Right lobe of liver (tissue), 6 donors: ENCODE measurements around the gene GYG2. TPM values are rescaled to one million over a fixed set of nuclear protein-coding genes. Genes with fewer than 3 reads are reported as not detected.

Source experiments
- ATAC-seq, 4 donors: fragments of 200-7000 bp; cut with Tn5 transposase; one replicate each; pipeline ENCODE4 v1.9.1; 2020; ENCODE audit warnings: mild to moderate bottlenecking in 4 of 4, moderate library complexity in 4 of 4
- DNase-seq, 3 donors: peaks; one replicate each; pipeline ENCODE4 v3.0.0-alpha.2; 2020
- H3K27ac ChIP-seq, 3 donors: fragments of 200-600 bp; one replicate each; pipeline ENCODE4 v1.8.0; 2022
- H3K27me3 ChIP-seq, 2 donors: fragments of 200-600 bp; one replicate each; pipeline ENCODE4 v1.8.0; 2022
- H3K36me3 ChIP-seq, 4 donors: fragments of 200-600 bp; sonication (generic) in 1 of 4; one replicate each; pipeline versions ENCODE4 v1.5.1 to v1.8.0; 2017 to 2022; ENCODE audit warnings: control low read depth in 1 of 4
- H3K4me1 ChIP-seq, 4 donors: fragments of 200-600 bp; sonication (generic) in 1 of 4; one replicate each; pipeline versions ENCODE4 v1.5.1 to v1.8.0; 2017 to 2022; ENCODE audit warnings: control low read depth in 1 of 4
- H3K4me3 ChIP-seq, 3 donors: fragments of 200-600 bp; one replicate each; pipeline ENCODE4 v1.8.0; 2022
- H3K9me3 ChIP-seq, 4 donors: fragments of 200-600 bp; sonication (generic) in 1 of 4; one replicate each; pipeline versions ENCODE4 v1.5.1 to v1.8.0; 2017 to 2022; ENCODE audit warnings: control low read depth in 1 of 4
- POLR2A ChIP-seq: fragments of 450-650 bp; IDR thresholded peaks from one replicate; pipeline ENCODE4 v1.6.1; 2017; ENCODE audit warnings: antibody characterized with exemption, mild to moderate bottlenecking
- WGBS: methylation state at CpG from one replicate; pipeline ENCODE4 v1.1.6; 2018; ENCODE audit warnings: low coverage, low lambda C conversion rate; ENCODE audit not compliant: insufficient coverage; ENCODE audit errors: missing lambda C conversion rate; 5-methylcytosine and 5-hydroxymethylcytosine counted together
- intact Hi-C, 2 donors: fragments of 100-400 bp; cut with DNase I; formaldehyde crosslinking; loops; one replicate each; pipeline versions ENCODE4 v1.11.2 to v1.14.1; 2022
- total RNA-seq, 6 experiments: library from RNA; depleted of rRNA in 2 of 6; stranded (reverse); fragments of >200 nt in 2 of 6; fragmentation: NEBNext Ultra II Directional in 3 of 6; extraction: Animal tissue kit (Norgen Biotek cat#: 25700) in 3 of 6; gene quantifications; one replicate each; pipeline versions ENCODE4 v1.1.0 to v1.2.4, GENCODE V29; 2016 to 2023
- TF ChIP-seq, protein P1 (sequence below), 4 donors: fragments of 200-600 bp in 3 of 4; fragments of 450-650 bp in 1 of 4; IDR thresholded peaks; one replicate each; pipeline versions ENCODE4 v1.5.1 to v1.8.0; 2016 to 2022; ENCODE audit warnings: antibody characterized with exemption in 4 of 4, mild to moderate bottlenecking in 2 of 4
- donor health status: DM: no; HTN: yes; CAD: no.
- donor health status: DM: no; HTN: no; CAD: no.
- donor health status: DM: no; HTN: no; CAD: no.
- donor health status: DM: no; HTN: yes; CAD: no.
- donor health status: DM: no; HTN: yes; CAD: no.

The GYG2 gene
- total RNA-seq, 6 experiments from 2014 or later = 17.6 to 27.7 (median 21.3) TPM

DNA sequence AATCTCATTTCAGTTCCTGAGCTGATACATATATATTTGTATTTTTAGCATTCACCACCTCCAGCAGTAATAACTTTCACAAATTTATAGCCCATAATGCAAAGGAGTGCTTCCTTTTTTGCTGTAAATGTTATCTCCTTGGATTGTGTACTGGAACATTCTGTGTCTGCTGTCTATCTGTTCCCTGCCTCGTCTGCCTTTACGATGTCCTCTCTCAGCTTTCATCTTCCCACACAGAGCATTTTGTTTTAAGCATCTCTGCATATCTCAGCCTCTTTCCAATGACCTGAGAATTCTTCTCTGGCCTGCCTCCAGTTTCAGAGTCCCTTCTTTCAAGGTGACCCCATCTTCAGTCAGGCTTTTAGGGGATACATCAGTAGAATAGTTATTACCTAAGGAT is 43.1 kb downstream of the GYG2 start:
- no peak overlapping the region for H3K27ac ChIP-seq
- no peak for TF ChIP-seq POLR2A
- TF ChIP-seq, protein P1, sequence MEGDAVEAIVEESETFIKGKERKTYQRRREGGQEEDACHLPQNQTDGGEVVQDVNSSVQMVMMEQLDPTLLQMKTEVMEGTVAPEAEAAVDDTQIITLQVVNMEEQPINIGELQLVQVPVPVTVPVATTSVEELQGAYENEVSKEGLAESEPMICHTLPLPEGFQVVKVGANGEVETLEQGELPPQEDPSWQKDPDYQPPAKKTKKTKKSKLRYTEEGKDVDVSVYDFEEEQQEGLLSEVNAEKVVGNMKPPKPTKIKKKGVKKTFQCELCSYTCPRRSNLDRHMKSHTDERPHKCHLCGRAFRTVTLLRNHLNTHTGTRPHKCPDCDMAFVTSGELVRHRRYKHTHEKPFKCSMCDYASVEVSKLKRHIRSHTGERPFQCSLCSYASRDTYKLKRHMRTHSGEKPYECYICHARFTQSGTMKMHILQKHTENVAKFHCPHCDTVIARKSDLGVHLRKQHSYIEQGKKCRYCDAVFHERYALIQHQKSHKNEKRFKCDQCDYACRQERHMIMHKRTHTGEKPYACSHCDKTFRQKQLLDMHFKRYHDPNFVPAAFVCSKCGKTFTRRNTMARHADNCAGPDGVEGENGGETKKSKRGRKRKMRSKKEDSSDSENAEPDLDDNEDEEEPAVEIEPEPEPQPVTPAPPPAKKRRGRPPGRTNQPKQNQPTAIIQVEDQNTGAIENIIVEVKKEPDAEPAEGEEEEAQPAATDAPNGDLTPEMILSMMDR (IDR thresholded peaks at IDR 0.05) = no peak
- WGBS = 65% methylated on average over 2 of the region's 2 CpGs
- no peaks in the 10 kb centered on the region for H3K36me3 ChIP-seq
- H3K4me3 ChIP-seq = no peak overlapping the region
- DNase-seq (no peak), ATAC-seq (no peak)
- intact Hi-C loops = no loop called here
- no peaks in the 10 kb centered on the region for H3K9me3 ChIP-seq
- H3K4me1 ChIP-seq = no peaks in the 10 kb centered on the region
- no peaks in the 10 kb centered on the region for H3K27me3 ChIP-seq

DNA sequence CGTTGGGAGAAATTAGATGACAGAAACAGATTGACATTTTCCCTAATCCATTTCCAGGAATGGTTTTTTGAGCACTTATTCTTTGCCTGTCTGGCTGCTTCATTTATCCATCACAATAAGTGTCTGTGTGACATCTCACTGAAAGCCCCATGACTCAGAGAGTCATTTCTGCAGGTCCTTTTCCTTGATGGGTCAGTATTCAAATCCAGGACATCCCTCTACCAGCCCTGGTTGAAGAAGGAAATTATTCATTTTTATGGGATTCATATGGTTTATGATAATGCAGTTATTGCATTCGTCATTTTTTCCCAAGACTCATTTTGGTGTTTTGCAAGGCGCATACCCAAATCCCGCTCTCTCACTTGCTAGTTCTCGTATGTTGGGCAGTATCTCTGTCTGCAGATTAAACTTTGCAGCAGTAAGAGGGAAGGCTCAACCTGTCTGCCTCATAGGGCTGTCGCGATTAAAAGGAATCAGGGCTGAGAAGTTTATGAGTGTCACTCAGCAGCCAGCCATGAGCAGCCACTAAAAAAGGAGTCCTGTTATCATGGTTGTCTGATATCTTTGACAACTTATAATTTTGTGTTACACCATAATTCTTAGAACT is 44.0 kb downstream of the GYG2 start:
- H3K4me3 ChIP-seq = no peak overlapping the region
- no peaks in the 10 kb centered on the region for H3K4me1 ChIP-seq
- H3K9me3 ChIP-seq = no peaks in the 10 kb centered on the region
- H3K27ac ChIP-seq = no peak overlapping the region
- DNase-seq (no peak), ATAC-seq (no peak)
- H3K36me3 ChIP-seq = no peaks in the 10 kb centered on the region
- no peaks in the 10 kb centered on the region for H3K27me3 ChIP-seq
- intact Hi-C loops = no loop called here
- 95% methylated on average over 7 of the region's 7 CpGs for WGBS
- no peak for TF ChIP-seq POLR2A
- TF ChIP-seq, protein P1 (IDR thresholded peaks at IDR 0.05) = no peak

DNA sequence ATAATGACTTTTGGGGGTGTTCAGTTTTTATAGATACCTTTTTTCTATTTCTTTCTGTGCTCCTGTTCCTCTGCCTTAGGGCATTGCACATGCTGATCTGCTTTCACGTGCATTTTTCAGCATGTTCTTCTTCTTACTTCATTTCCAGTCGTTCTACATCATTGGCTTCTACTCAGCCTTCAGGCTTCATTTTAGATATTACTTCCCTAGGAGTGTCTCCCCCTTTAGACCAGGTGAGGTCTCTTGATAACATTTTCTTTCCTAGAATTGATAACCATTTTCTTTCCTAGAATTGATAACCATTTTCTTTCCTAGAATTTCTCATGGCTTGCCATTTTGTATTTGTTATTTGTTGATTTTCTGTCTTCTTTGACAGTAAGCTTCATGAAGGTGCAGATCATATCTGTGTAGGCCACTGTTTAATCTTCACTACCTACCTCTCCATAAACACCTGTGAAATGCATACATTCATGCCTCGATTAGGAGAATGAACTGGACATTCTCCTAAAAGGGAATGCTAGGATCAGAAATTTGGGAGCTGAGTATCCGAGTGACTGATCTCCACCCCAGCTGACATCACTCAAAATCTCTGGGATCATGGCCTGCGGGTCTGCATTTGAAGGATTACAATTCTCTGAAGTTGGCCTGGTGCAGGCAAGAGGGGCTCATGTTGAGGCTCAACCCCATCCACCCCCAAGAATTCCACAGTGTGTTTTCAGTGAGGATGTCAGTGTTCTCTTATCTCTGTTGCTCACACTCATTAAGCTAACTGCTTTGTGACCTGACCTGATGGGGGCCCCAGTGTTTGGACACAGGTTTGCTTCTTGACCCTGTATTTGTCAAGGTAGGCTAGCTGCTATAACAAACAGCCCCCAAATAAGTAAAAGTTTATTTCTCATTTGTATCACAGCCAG is 45.7 kb downstream of the GYG2 start:
- intact Hi-C loops = no loop called here

DNA sequence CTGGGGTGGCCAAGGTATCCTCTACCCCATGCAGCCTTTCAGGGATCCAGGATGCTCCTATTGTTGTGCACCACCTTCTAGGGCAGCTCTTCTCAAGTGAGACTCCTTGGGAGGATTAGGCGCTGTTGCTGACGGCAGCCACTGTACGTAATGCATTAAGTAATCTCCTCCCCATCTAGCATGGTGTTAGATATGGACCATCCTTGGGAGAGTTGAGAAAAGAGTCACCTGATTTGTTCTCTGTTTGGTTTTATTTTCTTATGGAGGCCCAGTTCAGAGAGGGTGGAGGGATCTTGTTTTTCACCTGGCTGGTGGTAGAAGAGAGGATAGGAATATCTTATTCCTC is 46.4 kb downstream of the GYG2 start:
- no peaks in the 10 kb centered on the region for H3K36me3 ChIP-seq
- intact Hi-C loops = no loop called here
- WGBS = no CpG with 5 or more reads among the region's 3 CpGs
- DNase-seq = no peak
- H3K27ac ChIP-seq = no peak overlapping the region
- no peak for TF ChIP-seq POLR2A
- TF ChIP-seq, protein P1 (IDR thresholded peaks at IDR 0.05) = no peak
- no peaks in the 10 kb centered on the region for H3K9me3 ChIP-seq
- no peaks in the 10 kb centered on the region for H3K27me3 ChIP-seq
- H3K4me1 ChIP-seq = no peaks in the 10 kb centered on the region
- no peak overlapping the region for H3K4me3 ChIP-seq
- no peak for ATAC-seq

More for the DNA sequence above, 45.7 kb downstream of the GYG2 start:
- TF ChIP-seq, protein P1 (IDR thresholded peaks at IDR 0.05) = no peak
- no peak for TF ChIP-seq POLR2A
- H3K4me3 ChIP-seq = no peak overlapping the region
- DNase-seq (no peak), ATAC-seq (no peak)
- H3K4me1 ChIP-seq = no peaks in the 10 kb centered on the region
- no peak overlapping the region for H3K27ac ChIP-seq
- WGBS = 75% methylated on average over 5 of the region's 5 CpGs
- H3K36me3 ChIP-seq = no peaks in the 10 kb centered on the region
- no peaks in the 10 kb centered on the region for H3K27me3 ChIP-seq
- no peaks in the 10 kb centered on the region for H3K9me3 ChIP-seq
